ENCODE measurements around the gene LDLRAD3.

LDLRAD3 gene

DNA sequence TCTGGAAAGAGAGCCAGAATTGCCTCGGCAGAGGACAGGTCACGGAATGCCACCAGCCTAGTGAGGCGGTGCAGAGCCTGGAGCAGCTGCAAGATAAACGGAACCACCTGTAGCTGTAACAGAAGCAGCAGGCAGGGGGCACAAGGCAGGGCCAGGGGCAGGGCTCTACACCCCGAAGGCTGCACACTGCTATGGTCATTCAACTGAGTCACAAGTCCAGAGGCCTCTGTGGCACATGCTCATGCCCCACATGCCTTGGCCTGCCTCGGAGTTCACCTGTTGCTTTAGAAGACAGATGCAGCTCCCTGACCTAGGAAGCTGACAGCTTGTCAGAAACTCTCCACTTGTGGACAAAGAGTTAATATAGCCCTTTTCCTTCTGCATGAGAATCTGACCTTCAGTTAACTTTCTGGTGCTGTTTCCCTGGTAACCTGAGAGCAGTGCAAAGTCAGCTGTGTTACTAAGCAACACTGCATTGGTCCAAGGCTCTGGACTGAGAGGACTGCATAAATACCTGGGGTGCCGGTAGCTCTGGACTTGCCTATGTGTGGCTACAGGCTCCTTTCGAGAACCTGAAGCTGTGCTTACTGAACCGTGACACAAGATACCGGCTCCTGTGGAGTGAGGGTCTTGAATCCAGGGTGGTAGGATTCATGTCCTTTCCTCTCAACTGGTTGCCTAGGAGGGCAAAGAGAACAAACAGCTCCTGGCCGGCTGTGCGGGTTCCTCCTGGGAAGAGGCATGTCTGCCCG lies 334.8 kb downstream of the LDLRAD3 start:
- no peak for DNase-seq (ENCODE audit: low spot score)

GRCh38 chr11:36280531-36280930 lies 336.7 kb downstream of the LDLRAD3 start:
- DNase-seq (ENCODE audit: low spot score): no peak

All from globus pallidus (tissue), 1 donor.